Nephron progenitor cell (in vitro differentiated cells): ENCODE measurements around the gene RAB43.

Source experiments
- DNase-seq: peaks from one replicate; pipeline ENCODE4 v3.0.0; 2021
- H3K27ac Mint-ChIP-seq: 2 replicates; pipeline ENCODE4 v1.8.0; 2021; ENCODE audit warnings: mild to moderate bottlenecking, moderate library complexity, mixed read lengths
- H3K27me3 Mint-ChIP-seq: 2 replicates; pipeline ENCODE4 v1.8.0; 2021; ENCODE audit warnings: mild to moderate bottlenecking, low read depth, mixed read lengths; ENCODE audit not compliant: poor library complexity
- H3K36me3 Mint-ChIP-seq: 2 replicates; pipeline ENCODE4 v1.8.0; 2021; ENCODE audit warnings: low read depth, mixed read lengths
- H3K4me1 Mint-ChIP-seq: 2 replicates; pipeline ENCODE4 v1.8.0; 2021; ENCODE audit warnings: mixed read lengths
- H3K4me3 Mint-ChIP-seq: 2 replicates; pipeline ENCODE4 v1.8.0; 2021; ENCODE audit warnings: mild to moderate bottlenecking, moderate library complexity, mixed read lengths
- H3K9me3 Mint-ChIP-seq: 2 replicates; pipeline ENCODE4 v1.8.0; 2021; ENCODE audit warnings: mild to moderate bottlenecking, moderate library complexity, mixed read lengths
- TF ChIP-seq, protein P1 (sequence below): fragments of 200-600 bp; sonication (generic); IDR thresholded peaks from 2 replicates; pipeline ENCODE4 v1.5.0; 2021; ENCODE audit warnings: antibody characterized with exemption

Gene RAB43

DNA sequence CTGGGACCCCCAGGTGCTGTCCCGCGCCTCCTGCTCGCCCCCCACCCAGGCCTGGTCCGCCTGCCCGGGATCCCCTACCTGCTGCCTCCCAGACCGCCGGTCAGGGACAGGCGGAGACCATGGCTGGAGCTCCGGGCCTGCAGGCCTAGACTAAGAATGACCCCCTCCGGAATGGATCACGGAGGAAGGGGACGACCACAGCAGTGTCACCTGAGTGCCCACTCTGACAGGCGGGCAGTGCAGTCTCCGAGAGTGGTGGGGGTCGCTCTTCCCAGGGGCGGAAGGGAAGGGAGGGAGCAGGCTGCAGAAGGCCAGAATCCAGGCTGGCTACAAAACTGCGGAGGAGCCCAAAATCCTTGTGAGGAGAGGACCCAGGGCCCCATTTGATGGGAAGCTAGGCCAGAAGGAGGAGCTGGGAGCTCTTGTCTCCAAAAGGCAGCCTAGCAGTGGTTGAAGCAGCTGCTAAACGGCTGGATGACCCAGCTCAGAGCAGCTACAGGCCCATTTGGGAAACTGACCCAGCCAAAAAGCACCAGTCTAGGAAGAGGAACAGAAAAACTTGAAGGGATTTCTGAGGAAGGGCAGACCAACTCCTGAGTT lies 908 bp upstream of the RAB43 start:
- no peaks in the 10 kb centered on the region for H3K9me3 Mint-ChIP-seq
- TF ChIP-seq, protein P1, sequence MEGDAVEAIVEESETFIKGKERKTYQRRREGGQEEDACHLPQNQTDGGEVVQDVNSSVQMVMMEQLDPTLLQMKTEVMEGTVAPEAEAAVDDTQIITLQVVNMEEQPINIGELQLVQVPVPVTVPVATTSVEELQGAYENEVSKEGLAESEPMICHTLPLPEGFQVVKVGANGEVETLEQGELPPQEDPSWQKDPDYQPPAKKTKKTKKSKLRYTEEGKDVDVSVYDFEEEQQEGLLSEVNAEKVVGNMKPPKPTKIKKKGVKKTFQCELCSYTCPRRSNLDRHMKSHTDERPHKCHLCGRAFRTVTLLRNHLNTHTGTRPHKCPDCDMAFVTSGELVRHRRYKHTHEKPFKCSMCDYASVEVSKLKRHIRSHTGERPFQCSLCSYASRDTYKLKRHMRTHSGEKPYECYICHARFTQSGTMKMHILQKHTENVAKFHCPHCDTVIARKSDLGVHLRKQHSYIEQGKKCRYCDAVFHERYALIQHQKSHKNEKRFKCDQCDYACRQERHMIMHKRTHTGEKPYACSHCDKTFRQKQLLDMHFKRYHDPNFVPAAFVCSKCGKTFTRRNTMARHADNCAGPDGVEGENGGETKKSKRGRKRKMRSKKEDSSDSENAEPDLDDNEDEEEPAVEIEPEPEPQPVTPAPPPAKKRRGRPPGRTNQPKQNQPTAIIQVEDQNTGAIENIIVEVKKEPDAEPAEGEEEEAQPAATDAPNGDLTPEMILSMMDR: no peak
- no peak for DNase-seq
- peaks cover 22% of the 10 kb centered on the region for H3K36me3 Mint-ChIP-seq
- H3K4me3 Mint-ChIP-seq: peak overlapping the region; percentile 82
- H3K27ac Mint-ChIP-seq: no peak overlapping the region
- peaks cover 21% of the 10 kb centered on the region for H3K27me3 Mint-ChIP-seq
- peaks cover 41% of the 10 kb centered on the region for H3K4me1 Mint-ChIP-seq

DNA sequence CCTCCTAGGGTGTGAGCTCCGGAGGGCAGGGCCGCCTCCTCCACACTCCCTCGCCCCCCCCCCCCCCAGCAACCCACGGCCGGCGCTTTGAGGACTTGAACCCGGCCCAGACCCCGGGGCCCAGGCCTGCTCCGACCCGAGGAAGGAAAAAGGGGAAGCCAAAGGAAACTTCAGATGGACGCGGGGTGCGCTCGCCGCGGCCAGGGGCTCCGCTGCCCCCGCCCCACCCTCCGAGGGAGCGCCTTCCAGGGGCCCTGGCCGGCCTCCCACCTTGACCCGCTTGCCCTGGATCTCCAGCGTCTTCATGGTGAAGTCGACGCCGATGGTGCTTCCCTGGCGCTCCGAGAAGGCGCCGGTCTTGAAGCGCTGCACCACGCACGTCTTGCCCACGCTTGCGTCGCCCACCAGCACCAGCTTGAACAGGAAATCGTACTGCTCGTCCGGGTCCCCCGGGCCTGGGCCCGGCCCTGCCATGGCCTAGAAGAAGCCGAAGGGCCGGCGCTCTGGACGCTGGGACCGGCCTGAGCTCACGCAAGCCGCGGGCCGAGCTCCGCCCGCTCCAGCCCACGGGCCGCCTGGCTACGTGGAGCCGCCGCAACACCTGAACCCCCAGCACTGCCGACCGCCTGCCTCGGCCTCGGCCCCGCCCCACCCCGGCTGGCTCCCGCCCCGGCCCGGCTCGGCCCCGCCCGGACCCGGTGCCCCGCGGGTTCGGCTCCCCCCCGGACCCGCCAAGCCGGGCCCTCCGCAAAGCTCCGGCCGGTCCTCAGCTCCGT lies 400 bp downstream of the RAB43 start:
- H3K27me3 Mint-ChIP-seq: peaks cover 18% of the 10 kb centered on the region
- peak overlapping the region; percentile 84 for H3K4me3 Mint-ChIP-seq
- H3K27ac Mint-ChIP-seq: no peak overlapping the region
- H3K36me3 Mint-ChIP-seq: peaks cover 19% of the 10 kb centered on the region
- H3K4me1 Mint-ChIP-seq: peaks cover 51% of the 10 kb centered on the region
- TF ChIP-seq, protein P1: no peak
- H3K9me3 Mint-ChIP-seq: no peaks in the 10 kb centered on the region
- no peak for DNase-seq

DNA sequence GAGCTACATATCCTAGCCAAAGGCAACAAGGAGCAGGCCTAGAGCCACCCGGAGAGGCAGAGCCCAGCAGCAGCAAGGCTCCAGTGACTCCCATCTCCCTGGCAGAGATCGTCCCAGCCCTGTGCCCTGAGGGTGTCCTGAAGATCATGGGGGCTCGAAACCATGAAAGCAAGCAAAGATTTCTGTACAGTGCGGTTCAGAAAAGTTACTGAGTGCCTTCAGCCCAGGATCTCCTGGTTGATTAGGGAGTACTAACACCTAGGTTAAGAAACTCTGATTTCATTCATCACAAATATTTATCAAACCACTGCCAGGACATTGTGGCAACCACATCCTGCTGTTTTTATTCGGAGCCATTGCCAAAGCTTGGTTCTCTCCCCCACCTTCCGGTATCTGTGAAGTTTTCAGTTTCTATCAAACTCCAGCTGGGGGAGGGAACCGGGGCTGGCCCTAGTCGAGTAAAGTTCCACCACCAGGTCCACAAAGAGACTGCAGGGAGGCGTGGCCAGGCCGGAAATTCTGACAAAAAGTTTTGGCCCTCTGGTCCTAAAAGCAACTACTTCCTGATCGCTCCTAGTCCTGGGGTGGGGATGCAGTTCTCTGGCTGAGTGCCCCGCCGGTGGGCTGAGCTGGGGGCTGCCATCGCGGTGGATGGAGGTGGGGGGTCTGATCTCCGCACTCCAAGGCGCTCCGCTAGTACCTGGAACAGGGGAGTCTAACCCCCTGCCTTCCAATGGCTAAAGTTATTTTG lies 1.2 kb downstream of the RAB43 start:
- H3K4me3 Mint-ChIP-seq: peak overlapping the region; percentile 84
- peaks cover 11% of the 10 kb centered on the region for H3K36me3 Mint-ChIP-seq
- no peak overlapping the region for H3K27ac Mint-ChIP-seq
- peak; percentile 72 for DNase-seq
- H3K9me3 Mint-ChIP-seq: no peaks in the 10 kb centered on the region
- TF ChIP-seq, protein P1: no peak
- peaks cover 18% of the 10 kb centered on the region for H3K27me3 Mint-ChIP-seq
- peaks cover 56% of the 10 kb centered on the region for H3K4me1 Mint-ChIP-seq

DNA sequence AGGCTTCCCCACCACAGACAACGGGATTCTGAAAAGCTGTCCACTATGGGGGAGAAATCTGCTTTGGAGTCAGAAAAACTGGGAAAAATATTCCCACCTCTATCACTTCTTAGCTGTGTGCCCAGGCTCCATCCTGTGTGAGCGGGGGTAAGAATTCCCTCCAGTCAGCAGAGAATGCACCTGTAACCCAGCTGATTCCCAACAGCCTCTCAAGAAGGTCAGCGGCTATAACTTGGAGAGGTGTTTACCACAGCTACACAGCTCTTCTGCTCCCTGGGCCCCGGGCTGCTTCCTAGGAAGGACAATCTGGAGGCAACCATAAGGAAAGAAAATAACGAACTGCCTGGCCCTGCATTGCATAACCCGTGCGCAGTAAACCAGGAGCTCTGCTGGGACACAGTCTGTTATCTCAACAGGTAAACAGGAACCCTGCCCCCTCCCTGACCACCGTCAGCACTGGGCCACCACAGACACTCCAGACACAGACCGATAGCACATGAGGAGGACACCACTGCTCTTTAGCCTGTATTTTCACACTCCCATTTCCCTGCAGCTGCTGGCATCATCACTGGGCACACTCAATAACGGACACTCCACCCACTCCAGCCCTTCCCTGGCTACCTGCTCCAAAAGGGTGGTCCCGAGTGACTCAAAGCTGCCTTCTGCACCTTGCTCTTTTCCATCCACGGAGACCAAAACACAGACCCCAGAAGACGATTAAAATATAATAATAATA lies 2.1 kb downstream of the RAB43 start:
- TF ChIP-seq, protein P1: no peak
- Mint-ChIP-seq H3K27ac (no peak overlapping the region), H3K4me3 (peak overlapping the region; percentile 84), H3K36me3 (peaks cover 10% of the 10 kb centered on the region), H3K4me1 (peaks cover 62% of the 10 kb centered on the region), H3K27me3 (peaks cover 18% of the 10 kb centered on the region), H3K9me3 (no peaks in the 10 kb centered on the region)
- DNase-seq: no peak

DNA sequence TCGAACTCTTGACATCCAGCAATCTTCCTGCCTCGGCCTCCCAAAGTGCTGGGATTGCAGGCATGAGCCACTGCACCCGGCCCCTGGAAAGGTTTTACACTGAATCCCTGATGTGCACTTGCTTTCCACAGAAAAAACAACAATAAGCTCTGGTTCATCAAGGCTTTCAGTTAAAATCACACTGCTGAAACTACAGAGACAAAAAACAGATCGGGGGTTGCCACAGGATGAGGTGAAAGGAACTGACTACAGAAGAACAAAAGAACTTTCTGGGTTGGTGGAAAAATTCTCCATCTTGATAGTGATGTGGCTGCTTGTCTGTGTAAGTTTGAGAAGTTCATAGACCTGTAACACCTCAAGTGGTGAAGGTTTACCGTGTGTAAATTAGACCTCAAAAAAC lies 2.9 kb downstream of the RAB43 start:
- TF ChIP-seq, protein P1: no peak
- Mint-ChIP-seq H3K27me3 (peaks cover 18% of the 10 kb centered on the region), H3K4me3 (peak overlapping the region; percentile 84), H3K9me3 (no peaks in the 10 kb centered on the region), H3K27ac (no peak overlapping the region), H3K36me3 (peaks cover 10% of the 10 kb centered on the region), H3K4me1 (peaks cover 65% of the 10 kb centered on the region)
- no peak for DNase-seq
